Inflammatory macrophage treated with lipopolysaccharide for 1 hour (primary cell): ENCODE results near the gene BIVM.

Experiments
- DNase-seq, 2 donors: peaks; one replicate each; pipeline ENCODE4 v3.0.0-alpha.2; 2020 to 2022

BIVM gene

GRCh38 chr13:102881819-102882686, 83.1 kb downstream of the BIVM start:
- DNase-seq, result no peak
